Uterus (tissue), 4 donors: ENCODE measurements around the gene MRC2. TPM values are rescaled to one million over a fixed set of nuclear protein-coding genes. Genes with fewer than 3 reads are reported as not detected.

ENCODE experiments used
- DNase-seq, 2 donors: peaks; one replicate each; pipeline ENCODE4 v3.0.0-alpha.2; 2019 to 2020
- H3K27ac ChIP-seq, 2 donors: fragments of 200-600 bp; sonication (generic); 1 replicate in 1 of 2; 2 replicates in 1 of 2; pipeline ENCODE4 v1.5.1; 2016 to 2018
- H3K27me3 ChIP-seq, 2 donors: fragments of 200-600 bp; sonication (generic); one replicate each; pipeline ENCODE4 v1.5.1; 2018 to 2019; ENCODE audit warnings: control low read depth in 1 of 2
- H3K36me3 ChIP-seq, 2 donors: fragments of 200-600 bp; sonication (generic); one replicate each; pipeline ENCODE4 v1.5.1; 2019; ENCODE audit warnings: control low read depth in 1 of 2
- H3K4me1 ChIP-seq, 2 donors: fragments of 200-600 bp; sonication (generic); one replicate each; pipeline ENCODE4 v1.5.1; 2018 to 2019; ENCODE audit warnings: control low read depth in 1 of 2
- H3K4me3 ChIP-seq, 2 donors: fragments of 200-600 bp; sonication (generic); 1 replicate in 1 of 2; 2 replicates in 1 of 2; pipeline ENCODE4 v1.5.1; 2018 to 2019; ENCODE audit warnings: mild to moderate bottlenecking in 1 of 2
- H3K9me3 ChIP-seq, 2 donors: fragments of 200-600 bp; sonication (generic); one replicate each; pipeline ENCODE4 v1.5.1; 2019; ENCODE audit warnings: control low read depth in 1 of 2
- CTCF ChIP-seq, 4 experiments: fragments of 200-600 bp in 2 of 4; fragments of 450-650 bp in 2 of 4; sonication (generic) in 2 of 4; IDR thresholded peaks; one replicate each; pipeline ENCODE4 v1.5.1; 2016 to 2019; ENCODE audit warnings: antibody characterized with exemption in 4 of 4, mild to moderate bottlenecking in 2 of 4, moderate library complexity in 1 of 4
- POLR2A ChIP-seq, 2 donors: fragments of 450-650 bp; IDR thresholded peaks; one replicate each; pipeline ENCODE4 v1.6.1; 2016; ENCODE audit warnings: antibody characterized with exemption in 2 of 2, mild to moderate bottlenecking in 1 of 2, moderate library complexity in 1 of 2
- intact Hi-C: fragments of 100-400 bp; cut with DNase I; formaldehyde crosslinking; loops from one replicate; pipeline ENCODE4 v1.15.1; 2023; ENCODE audit warnings: low total_unique reads
- total RNA-seq, 4 donors: library from RNA; depleted of rRNA in 3 of 4; stranded (reverse); fragments of >200 nt in 3 of 4; gene quantifications; one replicate each; pipeline versions ENCODE4 v1.1.0 to v1.2.4, GENCODE V29; 2014 to 2023
- donor health status: DM: yes; HTN: yes; CAD: no.

Gene MRC2
- total RNA-seq, 4 donors from 2014 or later = 30.7 to 273 (median 102) TPM

- intact Hi-C loops = no loop called here
- Histone ChIP-seq H3K4me3 (no peak overlapping the region), H3K4me1 (no peaks in the 10 kb centered on the region), H3K36me3 (no peaks in the 10 kb centered on the region), H3K27ac (no peak overlapping the region), H3K9me3 (no peaks in the 10 kb centered on the region), H3K27me3 (no peaks in the 10 kb centered on the region)
- DNase-seq = no peak
- TF ChIP-seq POLR2A (IDR thresholded peaks at IDR 0.05) (no peak), CTCF (IDR thresholded peaks at IDR 0.05) (no peak)
Observed at GRCh38 chr17:62722625-62723024, 95.2 kb downstream of the MRC2 start.

GRCh38 chr17:62723842-62724241, 96.4 kb downstream of the MRC2 start:
- Histone ChIP-seq H3K9me3 (no peaks in the 10 kb centered on the region), H3K4me3 (no peak overlapping the region), H3K27me3 (no peaks in the 10 kb centered on the region), H3K27ac (no peak overlapping the region), H3K4me1 (no peaks in the 10 kb centered on the region), H3K36me3 (no peaks in the 10 kb centered on the region)
- no peak for DNase-seq
- TF ChIP-seq CTCF (IDR thresholded peaks at IDR 0.05) = no peak
- no peak for TF ChIP-seq POLR2A (IDR thresholded peaks at IDR 0.05)
- intact Hi-C loops = no loop called here

GRCh38 chr17:62724398-62725146, 97.1 kb downstream of the MRC2 start:
- Histone ChIP-seq H3K27ac (no peak overlapping the region), H3K4me1 (no peaks in the 10 kb centered on the region), H3K36me3 (no peaks in the 10 kb centered on the region), H3K9me3 (no peaks in the 10 kb centered on the region), H3K27me3 (no peaks in the 10 kb centered on the region), H3K4me3 (no peak overlapping the region)
- TF ChIP-seq POLR2A (IDR thresholded peaks at IDR 0.05) = no peak
- TF ChIP-seq CTCF (IDR thresholded peaks at IDR 0.05) = no peak
- no peak for DNase-seq
- intact Hi-C loops = no loop called here

- intact Hi-C loops = no loop called here
- TF ChIP-seq CTCF (IDR thresholded peaks at IDR 0.05) (no peak), POLR2A (IDR thresholded peaks at IDR 0.05) (no peak)
- no peaks in the 10 kb centered on the region for H3K4me1 ChIP-seq
- no peaks in the 10 kb centered on the region for H3K9me3 ChIP-seq
- H3K27me3 ChIP-seq = no peaks in the 10 kb centered on the region
- H3K36me3 ChIP-seq = no peaks in the 10 kb centered on the region
- DNase-seq = no peak
- H3K4me3 ChIP-seq = no peak overlapping the region
- no peak overlapping the region for H3K27ac ChIP-seq
Observed at GRCh38 chr17:62725791-62726249, 98.3 kb downstream of the MRC2 start.

- H3K4me3 ChIP-seq = no peak overlapping the region
- no peaks in the 10 kb centered on the region for H3K27me3 ChIP-seq
- H3K36me3 ChIP-seq = no peaks in the 10 kb centered on the region
- DNase-seq = no peak
- no peaks in the 10 kb centered on the region for H3K4me1 ChIP-seq
- no peak overlapping the region for H3K27ac ChIP-seq
- TF ChIP-seq CTCF (IDR thresholded peaks at IDR 0.05) (no peak), POLR2A (IDR thresholded peaks at IDR 0.05) (no peak)
- no peaks in the 10 kb centered on the region for H3K9me3 ChIP-seq
- intact Hi-C loops = no loop called here
Observed at GRCh38 chr17:62727916-62728672, 100.6 kb downstream of the MRC2 start.
